ENCODE data around the gene SOCS3. TPM values are rescaled to one million over a fixed set of nuclear protein-coding genes. Genes with fewer than 3 reads are reported as not detected.

The SOCS3 gene
- total and polyA plus RNA-seq, 2 experiments from 2014 or later: 13.2 to 32.9 TPM

- TF ChIP-seq REST (IDR thresholded peaks at IDR 0.05; ENCODE audit: unreplicated experiment) (no peak), CREB1 (CRISPR knock-in tag; IDR thresholded peaks at IDR 0.05; ENCODE audit: low read depth) (no peak), CTCF (conservative IDR thresholded peaks at IDR 0.05; ENCODE audit: low read depth in 2 of 2) (no peak), ZNF331 (CRISPR knock-in tag; IDR thresholded peaks at IDR 0.05; ENCODE audit: low read depth) (no peak), EZH2 (IDR thresholded peaks at IDR 0.05; ENCODE audit: low read depth, unreplicated experiment) (no peak), EZH2phosphoT487 (IDR thresholded peaks at IDR 0.05; ENCODE audit: unreplicated experiment) (no peak), NANOG (IDR thresholded peaks at IDR 0.05; ENCODE audit: borderline replicate concordance) (no peak), POLR2AphosphoS5 (IDR thresholded peaks at IDR 0.05; ENCODE audit: low read depth) (no peak)
Observed at GRCh38 chr17:78367193-78367592, 7.3 kb upstream of the SOCS3 start (continued).

GRCh38 chr17:78366109-78366848, 6.4 kb upstream of the SOCS3 start:
- H3K4me3 Mint-ChIP-seq: peak overlapping the region; percentile 32
- peak overlapping the region; percentile 90 for H3K27ac Mint-ChIP-seq
- peak; percentile 48 for DNase-seq (ENCODE audit: low spot score)
- peaks cover 36% of the 10 kb centered on the region for H3K27me3 Mint-ChIP-seq (ENCODE audit: insufficient read depth, low read depth, poor library complexity)
- Histone ChIP-seq H3K4me3 (peak overlapping the region; percentile 28), H2AFZ (no peak overlapping the region), H3K4me2 (peak overlapping the region; percentile 63), H3F3A (replicated peaks; ENCODE audit: low read depth) (peaks cover 39% of the 10 kb centered on the region), H3K4me1 (ENCODE audit: insufficient read depth) (peaks cover 72% of the 10 kb centered on the region), H3K36me3 (ENCODE audit: insufficient read depth) (no peaks in the 10 kb centered on the region), H3K9me2 (ENCODE audit: insufficient read depth) (no peaks in the 10 kb centered on the region), H3K27ac (ENCODE audit: low read depth) (peak overlapping the region; percentile 98), H3K27me3 (ENCODE audit: insufficient read depth) (no peaks in the 10 kb centered on the region), H3K79me2 (replicated peaks; ENCODE audit: insufficient read depth) (no peaks in the 10 kb centered on the region), H4K20me1 (replicated peaks; ENCODE audit: insufficient read depth) (no peaks in the 10 kb centered on the region)
- H3K9me3 Mint-ChIP-seq: no peaks in the 10 kb centered on the region
- peak; percentile 4 for ATAC-seq
- H3K4me1 Mint-ChIP-seq: peaks cover 77% of the 10 kb centered on the region
- H3K36me3 Mint-ChIP-seq (ENCODE audit: low read depth): no peaks in the 10 kb centered on the region
- TF ChIP-seq ZNF114 (CRISPR knock-in tag; IDR thresholded peaks at IDR 0.05) (no peak), JUNB (IDR thresholded peaks at IDR 0.05; ENCODE audit: unreplicated experiment) (no peak), ETS1 (IDR thresholded peaks at IDR 0.05) (no peak), REST (IDR thresholded peaks at IDR 0.05; ENCODE audit: unreplicated experiment) (no peak), POLR2AphosphoS5 (IDR thresholded peaks at IDR 0.05; ENCODE audit: low read depth) (no peak), CTCF (conservative IDR thresholded peaks at IDR 0.05; ENCODE audit: low read depth in 2 of 2) (no peak), STAT1 (IDR thresholded peaks at IDR 0.05; ENCODE audit: unreplicated experiment) (no peak)
